H1 (cell line): ENCODE results near the gene INO80C. TPM values are rescaled to one million over a fixed set of nuclear protein-coding genes. Genes with fewer than 3 reads are reported as not detected.

ENCODE experiments used
- CTCF ChIA-PET: fragments of 300-600 bp; sonication (Branson Sonifier 250); formaldehyde crosslinking; loops from one replicate; lab custom pipeline; 2021; ENCODE audit not compliant: partially characterized antibody; lab: Charles Lee
- POLR2A ChIA-PET: fragments of 300-600 bp; sonication (Branson Sonifier 250); formaldehyde crosslinking; loops from one replicate; lab custom pipeline; 2021; ENCODE audit warnings: inconsistent platforms; ENCODE audit not compliant: partially characterized antibody; lab: Charles Lee
- DNase-seq, 2 experiments: peaks; one replicate each; pipeline versions ENCODE4 v3.0.0 to v3.0.0-alpha.2; 2010 to 2022; ENCODE audit warnings: low spot score in 2 of 2, low read depth in 1 of 2, mixed read lengths in 1 of 2
- FAIRE-seq: peaks from 2 replicates; lab custom pipeline; 2011; peaks lifted over from hg19 to GRCh38; lab: Jason Lieb, UNC
- H2AFZ ChIP-seq: 2 replicates; pipeline ENCODE4 v1.8.1; 2012; ENCODE audit warnings: low read length, inconsistent platforms
- H2AK5ac ChIP-seq: 2 replicates; pipeline ENCODE4 v1.6.1; 2013; ENCODE audit warnings: low read depth, low read length
- H2BK120ac ChIP-seq: replicated peaks from 2 replicates; pipeline ENCODE3; 2013; ENCODE audit warnings: low read depth, low read length, inconsistent platforms
- H2BK12ac ChIP-seq: 2 replicates; pipeline ENCODE4 v1.6.1; 2013; ENCODE audit warnings: low read depth, low read length
- H2BK15ac ChIP-seq: 2 replicates; pipeline ENCODE4 v1.6.1; 2013; ENCODE audit warnings: low read length
- H2BK20ac ChIP-seq: 2 replicates; pipeline ENCODE4 v1.6.1; 2013; ENCODE audit warnings: low read length
- H2BK5ac ChIP-seq: 2 replicates; pipeline ENCODE4 v1.6.1; 2013; ENCODE audit warnings: low read depth, low read length
- H3K14ac ChIP-seq: 2 replicates; pipeline ENCODE4 v1.6.1; 2013; ENCODE audit warnings: inconsistent platforms; ENCODE audit not compliant: insufficient read length
- H3K18ac ChIP-seq: 2 replicates; pipeline ENCODE4 v1.6.1; 2013; ENCODE audit warnings: low read length; ENCODE audit errors: extremely low read depth
- H3K23ac ChIP-seq: 2 replicates; pipeline ENCODE4 v1.6.1; 2013; ENCODE audit warnings: inconsistent platforms; ENCODE audit not compliant: insufficient read length
- H3K23me2 ChIP-seq: 2 replicates; pipeline ENCODE4 v1.6.1; 2013; ENCODE audit warnings: low read depth, low read length
- H3K27ac ChIP-seq: 2 replicates; pipeline ENCODE4 v1.6.1; 2011; ENCODE audit warnings: low read depth, low read length, inconsistent platforms
- H3K27me3 ChIP-seq, 4 experiments: replicated peaks in 1 of 4; 1 replicate in 1 of 4; 2 replicates in 3 of 4; pipeline versions ENCODE4 v1.6.1 to v1.8.1; 2011 to 2013; ENCODE audit warnings: low read length in 3 of 4, mild to moderate bottlenecking in 3 of 4, inconsistent platforms in 2 of 4, mixed read lengths in 2 of 4, moderate library complexity in 1 of 4; ENCODE audit not compliant: control insufficient read depth in 3 of 4, insufficient read depth in 3 of 4; ENCODE audit errors: extremely low read depth in 1 of 4
- H3K36me3 ChIP-seq, 4 experiments: 2 replicates each; pipeline versions ENCODE4 v1.6.1 to v1.8.1; 2011 to 2013; ENCODE audit warnings: mild to moderate bottlenecking in 4 of 4, low read length in 3 of 4, moderate library complexity in 2 of 4, control low read depth in 1 of 4, inconsistent platforms in 1 of 4; ENCODE audit not compliant: insufficient read depth in 4 of 4, control insufficient read depth in 2 of 4
- H3K4ac ChIP-seq: replicated peaks from 2 replicates; pipeline ENCODE3; 2013; ENCODE audit warnings: low read length, low read depth, mixed read lengths, inconsistent platforms; ENCODE audit not compliant: insufficient read length
- H3K4me1 ChIP-seq, 4 experiments: replicated peaks in 1 of 4; 1 replicate in 1 of 4; 2 replicates in 3 of 4; pipeline versions ENCODE4 v1.6.1 to v1.8.1; 2011 to 2013; ENCODE audit warnings: low read length in 3 of 4, inconsistent platforms in 2 of 4, mixed read lengths in 1 of 4; ENCODE audit not compliant: insufficient read depth in 4 of 4, control insufficient read depth in 3 of 4
- H3K4me2 ChIP-seq, 2 experiments: 2 replicates each; pipeline versions ENCODE4 v1.6.1 to v1.8.1; 2011 to 2013; ENCODE audit warnings: low read depth in 2 of 2, low read length in 2 of 2, control low read depth in 1 of 2, inconsistent platforms in 1 of 2, mild to moderate bottlenecking in 1 of 2; ENCODE audit not compliant: insufficient read depth in 1 of 2
- H3K4me3 ChIP-seq, 4 experiments: fragments of 200-600, 300-600 bp in 1 of 4; sonication (generic), shearing (Covaris generic), sonication (Bioruptor Twin) in 1 of 4; 2 replicates each; pipeline versions ENCODE4 v1.5.1 to v1.8.1; 2011 to 2016; ENCODE audit warnings: low read length in 4 of 4, low read depth in 3 of 4, control low read depth in 2 of 4, inconsistent platforms in 2 of 4, mild to moderate bottlenecking in 2 of 4, mixed read lengths in 1 of 4, moderate library complexity in 1 of 4; ENCODE audit not compliant: insufficient read depth in 2 of 4; ENCODE audit errors: extremely low read depth in 1 of 4
- H3K56ac ChIP-seq: replicated peaks from 2 replicates; pipeline ENCODE3; 2013; ENCODE audit warnings: low read depth, mild to moderate bottlenecking, mixed read lengths, low read length, inconsistent platforms; ENCODE audit not compliant: insufficient read length
- H3K79me1 ChIP-seq: 2 replicates; pipeline ENCODE4 v1.6.1; 2013; ENCODE audit warnings: low read depth, low read length, control low read depth
- H3K79me2 ChIP-seq, 2 experiments: 2 replicates each; pipeline versions ENCODE4 v1.6.1 to v1.8.1; 2012 to 2013; ENCODE audit warnings: low read length in 2 of 2, mild to moderate bottlenecking in 2 of 2, inconsistent platforms in 1 of 2; ENCODE audit not compliant: insufficient read depth in 2 of 2, control insufficient read depth in 1 of 2
- H3K9ac ChIP-seq, 4 experiments: replicated peaks in 1 of 4; 1 replicate in 1 of 4; 2 replicates in 3 of 4; pipeline versions ENCODE4 v1.6.1 to v1.8.1; 2011 to 2013; ENCODE audit warnings: low read depth in 3 of 4, low read length in 3 of 4, control low read depth in 2 of 4, mild to moderate bottlenecking in 2 of 4, moderate library complexity in 2 of 4, inconsistent platforms in 1 of 4; ENCODE audit errors: extremely low read depth in 1 of 4
- H3K9me3 ChIP-seq, 2 experiments: 2 replicates each; pipeline versions ENCODE4 v1.6.1 to v1.8.1; 2012 to 2013; ENCODE audit warnings: mild to moderate bottlenecking in 2 of 2, moderate library complexity in 2 of 2, control low read depth in 1 of 2, inconsistent platforms in 1 of 2, low read depth in 1 of 2, low read length in 1 of 2, mixed read lengths in 1 of 2; ENCODE audit not compliant: insufficient read depth in 2 of 2
- H4K20me1 ChIP-seq, 2 experiments: replicated peaks in 1 of 2; 2 replicates each; pipeline versions ENCODE3 to v1.8.1; 2011 to 2013; ENCODE audit warnings: inconsistent platforms in 2 of 2, low read length in 2 of 2, mild to moderate bottlenecking in 1 of 2; ENCODE audit not compliant: insufficient read depth in 2 of 2, control insufficient read depth in 1 of 2
- H4K5ac ChIP-seq: 2 replicates; pipeline ENCODE4 v1.6.1; 2013; ENCODE audit warnings: low read length, low read depth, mixed read lengths, inconsistent platforms; ENCODE audit not compliant: insufficient read length
- H4K8ac ChIP-seq: 2 replicates; pipeline ENCODE4 v1.8.0; 2013; ENCODE audit warnings: mild to moderate bottlenecking, moderate library complexity, low read length, inconsistent platforms; ENCODE audit not compliant: insufficient read depth; ENCODE audit errors: extremely low read depth
- H4K91ac ChIP-seq: replicated peaks from 2 replicates; pipeline ENCODE3; 2013; ENCODE audit warnings: low read length, mixed read lengths, inconsistent platforms; ENCODE audit not compliant: insufficient read length
- ATF3 ChIP-seq: IDR thresholded peaks from 2 replicates; pipeline ENCODE4 v1.6.1; 2011; ENCODE audit warnings: low read depth, mild to moderate bottlenecking, low read length; ENCODE audit not compliant: insufficient read depth
- CEBPB ChIP-seq: IDR thresholded peaks from 2 replicates; pipeline ENCODE4 v1.6.1; 2012; ENCODE audit warnings: low read depth, low read length
- CTBP2 ChIP-seq: IDR thresholded peaks from 2 replicates; pipeline ENCODE4 v1.7.0; 2011; ENCODE audit warnings: borderline replicate concordance, mild to moderate bottlenecking, moderate library complexity, mixed read lengths, low read length; ENCODE audit not compliant: insufficient read depth, insufficient read length
- WGBS, 2 experiments: shearing (Covaris generic) in 1 of 2; methylation state at CpG; one replicate each; pipeline versions ENCODE4 v1.1.6 to v1.1.7; 2013 to 2015; ENCODE audit warnings: low lambda C conversion rate in 2 of 2, mixed read lengths in 2 of 2, inconsistent platforms in 1 of 2, low coverage in 1 of 2, missing lambda C conversion rate in 1 of 2; ENCODE audit not compliant: insufficient replicate concordance in 2 of 2, insufficient coverage in 1 of 2, insufficient read length in 1 of 2; ENCODE audit errors: extremely low coverage in 1 of 2, missing lambda C conversion rate in 1 of 2; 5-methylcytosine and 5-hydroxymethylcytosine counted together
- polyA plus RNA-seq, 7 experiments: library from polyadenylated mRNA; depleted of rRNA in 3 of 7; stranded (reverse) in 5 of 7; unstranded in 2 of 7; fragments of >200 nt in 5 of 7; fragments of 200-250 nt in 2 of 7; gene quantifications; 1 replicate in 5 of 7; 2 replicates in 1 of 7; 4 replicates in 1 of 7; pipeline versions ENCODE4 v1.2.1 to v1.2.3, GENCODE V29; 2011 to 2013; ENCODE audit warnings: missing spikeins in 2 of 7, mixed read lengths in 2 of 7
- total RNA-seq: library from RNA; stranded (reverse); fragmentation: NEBNext Ultra II Directional; extraction: Animal tissue kit (Norgen Biotek cat#: 25700); gene quantifications from 2 replicates; pipeline ENCODE4 v1.2.1, GENCODE V29; 2021

The INO80C gene
- total and polyA plus RNA-seq, 2 of the 8 experiments (the other 6 are each of a cell fraction or from before 2014, with no cell fraction given): 30.1 to 48.9 TPM

GRCh38 chr18:35494251-35495220, 3.2 kb downstream of the INO80C start:
- H3K9ac ChIP-seq: peak overlapping the region in 1 of 4 experiments; percentile 41; a peak in 1 of 7 replicates
- no peak for DNase-seq
- peaks cover 9 to 24% (median 24%) of the 10 kb centered on the region in 4 experiments for H3K4me1 ChIP-seq
- no peaks in the 10 kb centered on the region for H3K36me3 ChIP-seq
- H3K18ac ChIP-seq: no peak overlapping the region
- H2BK120ac ChIP-seq: no peak overlapping the region
- no peak overlapping the region for H2AK5ac ChIP-seq
- H2BK20ac ChIP-seq: no peak overlapping the region
- no peak overlapping the region for H4K91ac ChIP-seq
- ChIA-PET POLR2A (interaction anchor here (1.5 to 1.9 kb wide), 3 partner anchors 13 to 88 kb away, joined by 4 to 6 read pairs (median 4); no protein-coding TSS in a partner anchor), CTCF (interaction anchor here (0.8 to 1.2 kb wide), 4 partner anchors 13 to 86 kb away, joined by 3 to 4 read pairs (median 4); no protein-coding TSS in a partner anchor)
- WGBS, 2 experiments: 70% methylated on average over 8 of the region's 8 CpGs; no CpG with 5 or more reads in 1 of the 2 experiments
- no peaks in the 10 kb centered on the region for H4K20me1 ChIP-seq
- no peak overlapping the region for H3K14ac ChIP-seq
- no peaks in the 10 kb centered on the region for H3K9me3 ChIP-seq
- H4K5ac ChIP-seq: no peak overlapping the region
- H2BK5ac ChIP-seq: no peak overlapping the region
- no peak overlapping the region; the same call in 1 of the 2 replicates for H2BK12ac ChIP-seq
- no peak overlapping the region for H3K4ac ChIP-seq
- H3K27ac ChIP-seq: no peak overlapping the region
- no peak overlapping the region for H3K23ac ChIP-seq
- no peak overlapping the region for H4K8ac ChIP-seq
- no peak overlapping the region for H2AFZ ChIP-seq
- H3K56ac ChIP-seq: no peak overlapping the region
- H3K27me3 ChIP-seq: no peaks in the 10 kb centered on the region
- peak overlapping the region; percentile 9; the same call in 1 of the 2 replicates for H2BK15ac ChIP-seq
- H3K4me2 ChIP-seq: peak overlapping the region; percentile 5 to 8; a peak in 1 of 4 replicates
- no peak for FAIRE-seq
- peaks cover 10% of the 10 kb centered on the region; the same call in 1 of the 2 replicates for H3K79me1 ChIP-seq
- no peak overlapping the region for H3K4me3 ChIP-seq
- H3K79me2 ChIP-seq: peaks cover 8 to 74% of the 10 kb centered on the region in 2 experiments; a peak in 3 of 4 replicates
- H3K23me2 ChIP-seq: peaks cover 6% of the 10 kb centered on the region; the same call in 1 of the 2 replicates
- TF ChIP-seq CTBP2: no peak
- TF ChIP-seq CEBPB: no peak
- no peak for TF ChIP-seq ATF3
